ENCODE results near the gene ZNF862. TPM values are rescaled to one million over a fixed set of nuclear protein-coding genes. Genes with fewer than 3 reads are reported as not detected.

Gene ZNF862
- total RNA-seq, 4 donors from 2014 or later: 2.9 to 10.7 (median 7.0) TPM

DNA sequence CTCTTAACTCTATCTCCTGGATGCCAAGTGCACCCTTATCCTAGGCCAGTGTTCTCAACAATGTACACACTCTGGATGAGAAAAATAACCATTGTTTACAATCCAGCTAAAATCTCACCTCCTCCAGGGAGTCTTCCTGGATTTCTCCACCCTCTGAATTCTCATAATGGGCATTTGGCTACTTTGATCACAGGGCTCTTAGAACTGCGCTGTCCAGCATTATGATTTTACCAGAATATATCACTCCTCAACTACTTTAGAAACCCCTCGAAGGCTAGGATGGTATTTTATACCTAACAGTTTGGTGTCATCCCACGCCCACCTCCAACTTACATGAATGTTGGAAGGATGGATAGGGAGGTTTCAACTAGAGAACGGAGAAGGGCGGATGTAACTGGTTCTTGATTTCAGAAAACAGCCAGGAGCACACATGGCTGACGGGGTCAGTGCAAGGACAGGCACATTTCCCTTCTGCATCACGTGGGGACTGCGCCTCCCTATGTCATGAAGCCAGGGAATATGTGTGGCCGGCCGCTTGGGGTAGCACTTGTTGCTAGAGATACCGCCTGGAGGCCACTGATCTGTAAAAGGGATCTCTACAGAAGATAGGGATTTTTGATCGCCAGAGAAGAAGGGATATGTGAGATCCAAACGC lies 34.4 kb downstream of the ZNF862 start:
- peak; percentile 44 to 56 for TF ChIP-seq POLR2A (IDR thresholded peaks at IDR 0.05)
- peak in 3 of 5 experiments; percentile 11 to 35 (median 26) for TF ChIP-seq CTCF (IDR thresholded peaks at IDR 0.05 in 4 of 5, conservative IDR thresholded peaks at IDR 0.05 in 1 of 5)
- Histone ChIP-seq H3K36me3 (no peaks in the 10 kb centered on the region), H3K4me1 (peaks cover 13 to 14% of the 10 kb centered on the region in 2 donors), H3K9me3 (no peaks in the 10 kb centered on the region), H3K4me3 (peak overlapping the region; percentile 71 to 84 (median 73)), H3K27ac (peak overlapping the region; percentile 86 to 88 (median 87)), H3K27me3 (no peaks in the 10 kb centered on the region)
- in situ Hi-C loops (cut with MboI; ENCODE audit: low sequenced_read_pairs in 4 of 4) (no loop called here), intact Hi-C loops (cut with DNase I; ENCODE audit: low total_unique reads) (loop anchor here (1.0 to 5.0 kb wide), 5 partner anchors 34 to 930 kb away; partner anchors contain the start of genes ZNF775 and ZNF862)
- DNase-seq: peak; percentile 84 to 88
- peak; percentile 86 to 87 for ATAC-seq

DNA sequence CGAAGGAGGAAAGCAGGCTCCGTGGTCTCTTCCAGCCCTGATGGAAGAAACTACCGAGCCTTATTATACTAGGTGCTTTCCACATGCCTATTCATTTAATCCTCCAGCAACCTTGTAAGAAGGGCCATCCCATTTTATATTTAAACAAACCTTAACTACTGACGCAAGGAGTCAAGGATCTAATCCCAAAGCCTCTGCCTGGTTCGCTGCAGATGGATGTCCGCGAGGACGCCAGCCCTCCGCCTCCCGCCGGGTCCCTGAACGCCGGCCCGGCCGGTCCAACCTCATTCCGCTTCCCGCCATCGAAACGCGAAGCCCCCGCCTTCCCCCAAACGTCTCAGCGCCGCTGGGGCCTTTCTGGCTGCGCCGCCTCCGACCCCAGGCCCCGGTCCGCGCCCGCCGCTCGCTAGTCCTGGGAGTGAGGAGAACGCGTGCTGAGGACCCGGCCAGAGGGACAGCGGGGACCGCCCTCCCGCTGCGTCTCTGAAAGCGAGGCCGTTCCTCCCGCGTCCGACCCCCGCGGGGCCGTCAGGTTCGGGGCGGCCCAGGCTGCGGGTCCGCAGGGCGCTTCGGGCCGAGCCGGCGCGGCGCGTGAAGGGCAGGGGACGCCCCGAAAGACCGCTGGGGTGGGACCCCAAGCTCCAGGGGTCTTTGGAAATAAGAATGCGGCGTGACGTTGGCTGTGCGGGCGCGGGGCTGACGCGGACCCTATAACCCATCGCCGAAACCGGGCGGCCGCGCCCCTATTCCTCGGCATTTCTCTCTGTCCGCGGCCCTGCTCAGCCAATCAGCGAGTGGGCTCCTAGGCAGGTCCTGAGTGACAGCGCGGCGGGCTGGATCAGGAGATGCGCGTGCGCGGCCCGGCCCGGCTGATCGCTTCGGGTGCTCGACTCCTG lies 35.1 kb downstream of the ZNF862 start, which contains the start of gene ATP6V0E2:
ATP6V0E2 (plus strand) TSS at position 896 of the 896 bp plus-strand sequence. CDS start 97 bp downstream, outside the sequence.
- Histone ChIP-seq H3K9me3 (no peaks in the 10 kb centered on the region), H3K27ac (peak within 1 kb of the TSS; percentile 86 to 88 (median 87)), H3K4me1 (peaks cover 13 to 14% of the 10 kb centered on the region in 2 donors), H3K27me3 (no peaks in the 10 kb centered on the region), H3K36me3 (no peaks in the 10 kb centered on the region), H3K4me3 (peak within 1 kb of the TSS; percentile 71 to 84 (median 73))
- peak; percentile 95 for DNase-seq
- peak; percentile 91 to 92 for ATAC-seq
- TF ChIP-seq POLR2A (IDR thresholded peaks at IDR 0.05) (peak; percentile 80 to 82), CTCF (IDR thresholded peaks at IDR 0.05 in 4 of 5, conservative IDR thresholded peaks at IDR 0.05 in 1 of 5) (peak in 2 of 5 experiments; percentile 5 to 9)
- intact Hi-C loops (cut with DNase I; ENCODE audit: low total_unique reads): loop anchor here (1.0 to 5.0 kb wide), 5 partner anchors 35 to 931 kb away; partner anchors contain the start of genes ZNF775 and ZNF862
- in situ Hi-C loops (cut with MboI; ENCODE audit: low sequenced_read_pairs in 4 of 4): no loop called here

GRCh38 chr7:149873970-149874643 lies 35.9 kb downstream of the ZNF862 start:
- H3K27ac ChIP-seq: peak overlapping the region; percentile 86 to 88 (median 87)
- TF ChIP-seq POLR2A (IDR thresholded peaks at IDR 0.05) (no peak), CTCF (IDR thresholded peaks at IDR 0.05 in 4 of 5, conservative IDR thresholded peaks at IDR 0.05 in 1 of 5) (no peak)
- intact Hi-C loops (cut with DNase I; ENCODE audit: low total_unique reads): loop anchor here (1.0 to 5.0 kb wide), 5 partner anchors 36 to 932 kb away; partner anchors contain the start of genes ZNF775 and ZNF862
- H3K36me3 ChIP-seq: no peaks in the 10 kb centered on the region
- in situ Hi-C loops (cut with MboI; ENCODE audit: low sequenced_read_pairs in 4 of 4): no loop called here
- H3K4me3 ChIP-seq: peak overlapping the region; percentile 71 to 84 (median 73)
- H3K27me3 ChIP-seq: no peaks in the 10 kb centered on the region
- peak in 1 of 2 donors; percentile 6 for ATAC-seq
- DNase-seq: no peak
- H3K4me1 ChIP-seq: peaks cover 13 to 14% of the 10 kb centered on the region in 2 donors
- H3K9me3 ChIP-seq: no peaks in the 10 kb centered on the region

DNA sequence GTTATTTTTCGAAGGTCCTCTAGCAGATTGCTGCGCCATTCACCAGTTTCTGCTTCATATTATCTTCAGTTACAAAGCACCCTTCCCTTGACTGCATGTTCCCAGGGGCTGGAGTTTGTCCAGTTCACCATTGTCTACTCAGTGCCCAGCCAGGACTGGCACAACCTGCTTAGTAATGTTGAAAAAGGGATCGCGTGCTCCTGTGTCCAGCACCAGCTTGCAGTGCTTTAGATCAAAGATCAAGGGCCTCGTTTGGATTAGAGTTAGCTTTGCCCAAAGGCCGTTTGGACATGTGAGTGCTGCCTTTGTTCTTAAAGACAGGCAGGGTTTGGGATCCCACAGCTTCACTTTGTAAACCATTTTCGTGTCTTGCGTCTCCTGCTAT lies 36.5 kb downstream of the ZNF862 start:
- in situ Hi-C loops (cut with MboI; ENCODE audit: low sequenced_read_pairs in 4 of 4) (no loop called here), intact Hi-C loops (cut with DNase I; ENCODE audit: low total_unique reads) (loop anchor here (5.0 kb wide), 4 partner anchors 102 to 932 kb away; partner anchors contain the start of genes ZNF467 and ZNF775)
- Histone ChIP-seq H3K36me3 (no peaks in the 10 kb centered on the region), H3K27ac (no peak overlapping the region), H3K27me3 (no peaks in the 10 kb centered on the region), H3K4me1 (peaks cover 13 to 14% of the 10 kb centered on the region in 2 donors), H3K9me3 (no peaks in the 10 kb centered on the region), H3K4me3 (peak overlapping the region in 3 of 4 donors; percentile 71 to 84 (median 73))
- no peak for DNase-seq
- ATAC-seq: no peak
- TF ChIP-seq CTCF (IDR thresholded peaks at IDR 0.05 in 4 of 5, conservative IDR thresholded peaks at IDR 0.05 in 1 of 5): no peak
- no peak for TF ChIP-seq POLR2A (IDR thresholded peaks at IDR 0.05)
